Omental fat pad (tissue), 4 donors: ENCODE results near the gene ONECUT3. TPM values are rescaled to one million over a fixed set of nuclear protein-coding genes. Genes with fewer than 3 reads are reported as not detected.

Experiments
- ATAC-seq: fragments of 150-250 bp; one replicate; pipeline ENCODE4 v1.9.1; 2016; ENCODE audit warnings: mild to moderate bottlenecking, moderate library complexity; ENCODE audit not compliant: low FRiP score
- DNase-seq: peaks from one replicate; pipeline ENCODE4 v3.0.0-alpha.2; 2019; ENCODE audit warnings: low spot score
- CTCF ChIP-seq, 3 donors: fragments of 450-650 bp; IDR thresholded peaks; one replicate each; pipeline ENCODE4 v1.5.1; 2016 to 2017; ENCODE audit warnings: antibody characterized with exemption in 3 of 3, mild to moderate bottlenecking in 3 of 3, moderate library complexity in 2 of 3
- total RNA-seq, 4 donors: library from RNA; depleted of rRNA; stranded (reverse); fragments of >200 nt; gene quantifications; one replicate each; pipeline ENCODE4 v1.1.0, GENCODE V29; 2016

The ONECUT3 gene
- total RNA-seq, 4 donors from 2014 or later: not detected

- no peak for DNase-seq
- no peak for ATAC-seq
- no peak for TF ChIP-seq CTCF (IDR thresholded peaks at IDR 0.05)
Observed at GRCh38 chr19:1765904-1766799, 12.8 kb downstream of the ONECUT3 start.

GRCh38 chr19:1766800-1767352 lies 13.6 kb downstream of the ONECUT3 start:
- ATAC-seq (no peak), DNase-seq (no peak)
- TF ChIP-seq CTCF (IDR thresholded peaks at IDR 0.05): no peak

GRCh38 chr19:1767464-1767933 lies 14.2 kb downstream of the ONECUT3 start:
- TF ChIP-seq CTCF (IDR thresholded peaks at IDR 0.05): peak in 2 of 3 donors; percentile 15 to 47
- ATAC-seq (peak; percentile 46), DNase-seq (no peak)

- no peak for TF ChIP-seq CTCF (IDR thresholded peaks at IDR 0.05)
- no peak for DNase-seq
- no peak for ATAC-seq
Observed at GRCh38 chr19:1768248-1768647, 14.9 kb downstream of the ONECUT3 start.

- no peak for TF ChIP-seq CTCF (IDR thresholded peaks at IDR 0.05)
Observed at GRCh38 chr19:1768918-1769644, 15.8 kb downstream of the ONECUT3 start.

GRCh38 chr19:1769645-1769985 lies 16.3 kb downstream of the ONECUT3 start:
- ATAC-seq (no peak), DNase-seq (no peak)

More at GRCh38 chr19:1768918-1769644, 15.8 kb downstream of the ONECUT3 start:
- ATAC-seq (no peak), DNase-seq (no peak)

More at GRCh38 chr19:1769645-1769985, 16.3 kb downstream of the ONECUT3 start:
- no peak for TF ChIP-seq CTCF (IDR thresholded peaks at IDR 0.05)
